Trophoblast cell (in vitro differentiated cells and primary cell): Measurements from ENCODE around the gene GIT1.

Source experiments
- DNase-seq, 2 donors: peaks; one replicate each; pipeline ENCODE4 v3.0.0-alpha.2; 2016
- H2AFZ ChIP-seq: 2 replicates; pipeline ENCODE4 v1.6.1; 2013; ENCODE audit warnings: low read length, moderate library complexity, mild to moderate bottlenecking; ENCODE audit not compliant: insufficient read depth, poor library complexity
- H2AK5ac ChIP-seq: 2 replicates; pipeline ENCODE4 v1.6.1; 2013; ENCODE audit warnings: mild to moderate bottlenecking, low read length
- H2BK120ac ChIP-seq: 2 replicates; pipeline ENCODE4 v1.6.1; 2013; ENCODE audit warnings: low read length, mild to moderate bottlenecking, moderate library complexity; ENCODE audit not compliant: insufficient read depth, poor library complexity
- H2BK12ac ChIP-seq: 2 replicates; pipeline ENCODE4 v1.6.1; 2013; ENCODE audit warnings: mild to moderate bottlenecking, low read length, moderate library complexity
- H2BK5ac ChIP-seq: 2 replicates; pipeline ENCODE4 v1.6.1; 2013; ENCODE audit warnings: low read length, low read depth, moderate library complexity, mild to moderate bottlenecking; ENCODE audit not compliant: poor library complexity
- H3K14ac ChIP-seq: 2 replicates; pipeline ENCODE4 v1.6.1; 2013; ENCODE audit warnings: mild to moderate bottlenecking, low read length
- H3K18ac ChIP-seq: 2 replicates; pipeline ENCODE4 v1.6.1; 2013; ENCODE audit warnings: mild to moderate bottlenecking, low read length
- H3K23ac ChIP-seq: 2 replicates; pipeline ENCODE4 v1.6.1; 2013; ENCODE audit warnings: low read length
- H3K27ac ChIP-seq: 2 replicates; pipeline ENCODE4 v1.5.1; 2013; ENCODE audit warnings: low read depth, mild to moderate bottlenecking, inconsistent platforms, low read length, moderate library complexity
- H3K27me3 ChIP-seq: 2 replicates; pipeline ENCODE4 v1.6.1; 2013; ENCODE audit warnings: inconsistent platforms, mild to moderate bottlenecking, low read length, moderate library complexity; ENCODE audit not compliant: insufficient read depth
- H3K36me3 ChIP-seq, 2 experiments: 1 replicate in 1 of 2; 2 replicates in 1 of 2; pipeline ENCODE4 v1.6.1; 2013; ENCODE audit warnings: low read length in 2 of 2, mild to moderate bottlenecking in 2 of 2, moderate library complexity in 1 of 2; ENCODE audit not compliant: insufficient read depth in 2 of 2, control insufficient read depth in 1 of 2
- H3K4ac ChIP-seq: 2 replicates; pipeline ENCODE4 v1.6.1; 2013; ENCODE audit warnings: low read depth, mild to moderate bottlenecking, low read length, moderate library complexity
- H3K4me1 ChIP-seq, 2 experiments: 1 replicate in 1 of 2; 2 replicates in 1 of 2; pipeline ENCODE4 v1.6.1; 2013; ENCODE audit warnings: low read length in 2 of 2, mild to moderate bottlenecking in 2 of 2, moderate library complexity in 1 of 2; ENCODE audit not compliant: insufficient read depth in 2 of 2, control insufficient read depth in 1 of 2
- H3K4me2 ChIP-seq: 2 replicates; pipeline ENCODE4 v1.6.1; 2013; ENCODE audit warnings: inconsistent platforms, mild to moderate bottlenecking, low read length, moderate library complexity
- H3K4me3 ChIP-seq: 2 replicates; pipeline ENCODE4 v1.5.1; 2013; ENCODE audit warnings: mild to moderate bottlenecking, low read depth, low read length, inconsistent platforms
- H3K79me1 ChIP-seq: one replicate; pipeline ENCODE4 v1.6.1; 2013; ENCODE audit warnings: low read length
- H3K79me2 ChIP-seq: 2 replicates; pipeline ENCODE4 v1.6.1; 2013; ENCODE audit warnings: low read length, mild to moderate bottlenecking; ENCODE audit not compliant: control insufficient read depth, insufficient read depth, poor library complexity
- H3K9ac ChIP-seq: 2 replicates; pipeline ENCODE4 v1.6.1; 2013; ENCODE audit warnings: mild to moderate bottlenecking, low read length
- H3K9me3 ChIP-seq: 2 replicates; pipeline ENCODE4 v1.6.1; 2013; ENCODE audit warnings: low read depth, mild to moderate bottlenecking, control low read depth, inconsistent platforms, low read length; ENCODE audit not compliant: insufficient read depth
- H4K12ac ChIP-seq: 2 replicates; pipeline ENCODE4 v1.6.1; 2013; ENCODE audit warnings: low read depth, mild to moderate bottlenecking, low read length, moderate library complexity
- H4K8ac ChIP-seq: 2 replicates; pipeline ENCODE4 v1.6.1; 2013; ENCODE audit warnings: low read depth, mild to moderate bottlenecking, low read length, moderate library complexity
- H4K91ac ChIP-seq: one replicate; pipeline ENCODE4 v1.6.1; 2013; ENCODE audit warnings: low read depth, mild to moderate bottlenecking, low read length, moderate library complexity
- WGBS: extraction: QIAGEN DNeasy Blood & Tissue Kit; methylation state at CpG from one replicate; pipeline ENCODE4 v1.1.7; 2013; ENCODE audit warnings: missing lambda C conversion rate; ENCODE audit not compliant: insufficient read length, insufficient coverage; ENCODE audit errors: extremely low coverage; 5-methylcytosine and 5-hydroxymethylcytosine counted together

The GIT1 gene

DNA sequence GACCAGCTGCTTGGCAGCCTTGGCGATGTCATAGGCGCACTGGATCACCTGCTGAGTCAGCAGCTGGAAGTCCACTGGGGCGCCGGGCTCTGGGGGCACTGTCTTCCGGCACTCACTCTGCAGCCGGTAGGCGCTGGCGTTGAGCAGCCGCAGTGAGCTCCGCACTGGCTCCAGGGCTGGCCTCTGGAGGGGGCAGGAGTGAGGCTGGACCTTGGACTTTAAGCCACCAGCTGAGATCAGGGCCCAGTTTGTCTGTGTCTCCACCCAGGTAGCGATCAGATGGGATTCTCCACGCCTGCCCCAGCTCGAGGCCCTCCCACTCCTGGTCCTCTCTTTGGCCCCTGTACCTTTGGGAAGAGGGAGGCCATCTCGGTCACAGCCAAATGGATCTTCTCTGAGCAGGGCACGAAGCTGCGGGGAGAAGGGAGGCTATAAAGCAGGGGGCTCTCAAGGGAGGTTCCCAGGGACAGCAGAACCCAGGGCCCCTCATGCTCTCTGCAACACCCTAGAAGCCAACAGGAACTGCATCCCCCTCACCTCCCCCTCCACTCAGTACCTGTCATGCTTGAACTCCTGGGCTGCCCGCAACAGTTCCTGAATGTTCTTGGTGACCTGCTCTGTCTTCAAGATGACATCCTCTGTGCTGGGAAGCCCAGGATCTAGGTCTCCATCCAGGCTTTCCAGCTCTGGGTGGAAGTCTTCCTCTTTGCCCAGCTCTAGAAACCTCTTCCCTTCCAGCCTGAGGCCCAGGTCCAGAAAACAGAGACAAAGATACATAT lies 14.5 kb downstream of the GIT1 start:
- no peak overlapping the region for H3K14ac ChIP-seq
- no peaks in the 10 kb centered on the region for H3K79me1 ChIP-seq
- no peak overlapping the region for H4K12ac ChIP-seq
- H3K36me3 ChIP-seq = peaks cover 63 to 69% of the 10 kb centered on the region in 2 experiments
- H3K4me3 ChIP-seq = no peak overlapping the region
- no peak overlapping the region for H3K23ac ChIP-seq
- no CpG with 5 or more reads among the region's 17 CpGs for WGBS
- H4K8ac ChIP-seq = no peak overlapping the region
- H3K4me1 ChIP-seq = peaks cover 0 to 3% of the 10 kb centered on the region in 2 experiments
- no peak overlapping the region for H3K4ac ChIP-seq
- H3K27me3 ChIP-seq = no peaks in the 10 kb centered on the region
- H4K91ac ChIP-seq = no peak overlapping the region
- H2AK5ac ChIP-seq = no peak overlapping the region
- no peak overlapping the region for H2BK120ac ChIP-seq
- H3K9ac ChIP-seq = no peak overlapping the region
- peaks cover 2% of the 10 kb centered on the region for H3K9me3 ChIP-seq
- DNase-seq = no peak
- H3K27ac ChIP-seq = no peak overlapping the region
- no peaks in the 10 kb centered on the region for H3K79me2 ChIP-seq
- H3K4me2 ChIP-seq = no peak overlapping the region
- no peak overlapping the region for H2BK12ac ChIP-seq
- no peak overlapping the region for H2BK5ac ChIP-seq
- H3K18ac ChIP-seq = no peak overlapping the region
- H2AFZ ChIP-seq = no peak overlapping the region

DNA sequence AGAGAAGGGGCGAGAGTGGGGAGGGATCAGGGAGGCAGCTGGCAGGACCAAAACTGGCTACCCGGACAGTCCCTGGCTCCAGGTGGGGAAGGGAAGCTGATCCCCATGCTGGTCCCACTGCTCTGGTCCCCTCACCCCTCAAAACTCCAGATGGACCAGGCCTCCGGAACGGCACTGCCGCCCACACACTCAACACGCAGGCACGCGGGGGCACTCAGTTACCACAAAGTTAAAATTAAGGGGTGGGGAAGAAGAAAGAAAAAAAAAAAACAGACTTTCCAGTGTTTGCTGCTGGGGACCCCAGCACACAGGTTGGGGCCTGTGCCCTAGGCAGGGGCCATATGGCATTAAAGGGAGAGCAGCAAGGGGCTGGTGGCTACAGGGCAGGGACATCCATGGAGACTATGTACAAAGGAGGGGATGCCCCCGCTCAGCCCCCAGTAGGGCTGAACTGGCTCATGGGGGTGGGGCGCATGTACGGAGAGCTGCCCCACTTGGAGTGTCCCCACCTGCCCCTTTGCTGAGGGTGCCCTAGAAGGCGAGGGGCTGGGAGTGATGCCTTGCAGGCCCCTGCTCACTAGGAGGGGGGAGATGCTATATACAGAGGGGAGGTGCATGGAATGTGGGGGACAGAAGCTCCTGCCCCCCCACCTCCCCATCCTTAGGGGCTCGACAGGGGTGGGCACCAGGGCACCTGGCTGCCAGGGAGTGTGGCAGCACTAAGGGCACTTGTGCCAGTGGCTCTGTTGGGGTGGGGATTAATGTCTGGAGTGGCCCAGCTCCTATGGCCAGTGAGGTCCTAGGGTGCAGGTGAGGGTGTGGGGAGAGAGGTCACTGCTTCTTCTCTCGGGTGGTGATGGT lies 15.3 kb downstream of the GIT1 start:
- H3K9me3 ChIP-seq = peaks cover 2% of the 10 kb centered on the region
- H3K36me3 ChIP-seq = peaks cover 63 to 65% of the 10 kb centered on the region in 2 experiments
- no peaks in the 10 kb centered on the region for H3K27me3 ChIP-seq
- peaks cover under 1% of the 10 kb centered on the region for H3K79me1 ChIP-seq
- H2AFZ ChIP-seq = no peak overlapping the region
- H3K14ac ChIP-seq = no peak overlapping the region
- no peak overlapping the region for H4K8ac ChIP-seq
- no peak overlapping the region for H4K91ac ChIP-seq
- H4K12ac ChIP-seq = no peak overlapping the region
- H2AK5ac ChIP-seq = no peak overlapping the region
- H3K27ac ChIP-seq = no peak overlapping the region
- H3K23ac ChIP-seq = no peak overlapping the region
- no peak overlapping the region for H3K4ac ChIP-seq
- H3K79me2 ChIP-seq = no peaks in the 10 kb centered on the region
- peaks cover 6 to 9% of the 10 kb centered on the region in 2 experiments for H3K4me1 ChIP-seq
- no CpG with 5 or more reads among the region's 14 CpGs for WGBS
- DNase-seq = no peak
- no peak overlapping the region for H3K9ac ChIP-seq
- H2BK5ac ChIP-seq = no peak overlapping the region
- H3K4me2 ChIP-seq = no peak overlapping the region
- no peak overlapping the region for H2BK12ac ChIP-seq
- H2BK120ac ChIP-seq = no peak overlapping the region
- H3K18ac ChIP-seq = no peak overlapping the region
- H3K4me3 ChIP-seq = no peak overlapping the region

DNA sequence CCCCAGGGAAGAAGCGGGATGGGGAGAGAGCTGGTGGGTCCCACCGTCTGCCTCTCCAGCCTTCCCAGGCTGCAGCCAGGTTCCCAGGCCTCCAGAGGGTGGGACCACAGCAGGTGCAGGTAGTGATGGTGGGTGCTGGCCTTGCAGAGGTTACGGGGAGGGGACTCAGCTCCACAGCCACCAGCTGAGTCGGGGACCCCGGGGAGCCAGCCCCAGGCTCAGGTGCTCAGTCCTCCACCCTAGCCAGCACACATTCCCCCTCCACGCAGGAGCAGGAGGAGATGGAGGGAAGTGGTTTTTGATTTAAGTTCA lies 15.9 kb downstream of the GIT1 start:
- Histone ChIP-seq H3K9me3 (peaks cover 2% of the 10 kb centered on the region), H3K27ac (no peak overlapping the region), H3K79me2 (peaks cover 5% of the 10 kb centered on the region), H3K36me3 (peaks cover 60 to 63% of the 10 kb centered on the region in 2 experiments), H3K79me1 (peaks cover 6% of the 10 kb centered on the region), H2BK120ac (no peak overlapping the region), H3K4me2 (no peak overlapping the region), H3K23ac (no peak overlapping the region), H4K12ac (no peak overlapping the region), H3K27me3 (no peaks in the 10 kb centered on the region), H3K4me3 (no peak overlapping the region), H2AFZ (no peak overlapping the region), H3K4ac (no peak overlapping the region), H4K8ac (no peak overlapping the region), H2AK5ac (no peak overlapping the region), H2BK5ac (no peak overlapping the region), H3K9ac (no peak overlapping the region), H3K14ac (no peak overlapping the region), H4K91ac (no peak overlapping the region), H2BK12ac (no peak overlapping the region), H3K4me1 (peaks cover 7 to 13% of the 10 kb centered on the region in 2 experiments), H3K18ac (no peak overlapping the region)
- WGBS = no CpG with 5 or more reads among the region's 6 CpGs
- no peak for DNase-seq

DNA sequence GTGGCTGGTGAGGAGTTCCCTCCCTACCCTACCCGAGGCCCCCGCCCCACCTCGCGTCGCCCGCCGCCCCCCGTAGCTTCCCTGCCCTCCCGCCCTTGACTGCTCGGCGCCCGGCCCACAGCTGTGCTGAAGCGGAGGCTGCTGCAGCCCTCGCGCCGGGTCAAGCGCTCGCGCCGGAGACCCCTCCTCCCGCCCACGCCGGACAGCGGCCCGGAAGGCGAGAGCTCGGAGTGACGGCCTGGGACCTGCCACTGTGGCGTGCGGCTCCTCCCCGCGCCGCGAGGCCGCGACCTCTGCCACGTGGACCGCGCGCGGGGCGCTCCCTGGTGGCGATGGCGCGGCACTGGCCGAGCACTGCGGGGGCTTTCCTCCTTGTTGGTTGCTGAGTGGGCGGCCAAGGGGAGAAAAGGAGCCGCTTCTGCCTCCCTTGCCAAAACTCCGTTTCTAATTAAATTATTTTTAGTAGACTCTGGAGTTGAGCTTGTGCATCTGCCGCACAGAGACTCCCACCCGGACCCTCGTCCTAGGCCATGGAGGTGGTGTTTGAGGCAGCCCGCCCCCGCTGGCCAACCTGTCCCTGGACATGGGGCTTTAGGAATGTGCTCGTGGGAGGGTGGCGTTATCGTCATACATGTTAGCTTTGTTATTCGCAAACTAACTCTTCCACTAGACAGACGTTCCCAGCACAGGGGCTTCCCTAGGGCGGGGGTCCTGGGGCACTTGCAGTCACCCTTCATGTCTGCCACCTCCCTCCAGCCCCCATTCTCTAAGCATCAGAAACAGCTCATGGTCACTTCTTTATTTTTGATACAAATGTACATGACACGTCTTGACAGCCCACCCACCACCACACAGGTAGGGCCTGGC lies 16.5 kb downstream of the GIT1 start:
- Histone ChIP-seq H3K79me2 (peaks cover 7% of the 10 kb centered on the region), H3K27ac (no peak overlapping the region), H2BK5ac (no peak overlapping the region), H2AK5ac (no peak overlapping the region), H2BK120ac (no peak overlapping the region), H2AFZ (no peak overlapping the region), H3K18ac (no peak overlapping the region), H3K14ac (no peak overlapping the region), H3K9me3 (peaks cover 2% of the 10 kb centered on the region), H4K12ac (no peak overlapping the region), H2BK12ac (no peak overlapping the region), H4K91ac (no peak overlapping the region), H4K8ac (no peak overlapping the region), H3K4me1 (peaks cover 7 to 13% of the 10 kb centered on the region in 2 experiments), H3K23ac (no peak overlapping the region), H3K4ac (no peak overlapping the region), H3K27me3 (no peaks in the 10 kb centered on the region), H3K9ac (no peak overlapping the region), H3K79me1 (peaks cover 9% of the 10 kb centered on the region), H3K4me3 (peak overlapping the region; percentile 3), H3K4me2 (peak overlapping the region; percentile 55), H3K36me3 (peaks cover 55 to 57% of the 10 kb centered on the region in 2 experiments)
- DNase-seq = peak; percentile 54 to 83
- no CpG with 5 or more reads among the region's 62 CpGs for WGBS
